ENCODE data around the gene HOXD13.

HOXD13 gene

GRCh38 chr2:176104316-176105077 is 12.0 kb downstream of the HOXD13 start (continued):
- TF ChIP-seq, protein P1, sequence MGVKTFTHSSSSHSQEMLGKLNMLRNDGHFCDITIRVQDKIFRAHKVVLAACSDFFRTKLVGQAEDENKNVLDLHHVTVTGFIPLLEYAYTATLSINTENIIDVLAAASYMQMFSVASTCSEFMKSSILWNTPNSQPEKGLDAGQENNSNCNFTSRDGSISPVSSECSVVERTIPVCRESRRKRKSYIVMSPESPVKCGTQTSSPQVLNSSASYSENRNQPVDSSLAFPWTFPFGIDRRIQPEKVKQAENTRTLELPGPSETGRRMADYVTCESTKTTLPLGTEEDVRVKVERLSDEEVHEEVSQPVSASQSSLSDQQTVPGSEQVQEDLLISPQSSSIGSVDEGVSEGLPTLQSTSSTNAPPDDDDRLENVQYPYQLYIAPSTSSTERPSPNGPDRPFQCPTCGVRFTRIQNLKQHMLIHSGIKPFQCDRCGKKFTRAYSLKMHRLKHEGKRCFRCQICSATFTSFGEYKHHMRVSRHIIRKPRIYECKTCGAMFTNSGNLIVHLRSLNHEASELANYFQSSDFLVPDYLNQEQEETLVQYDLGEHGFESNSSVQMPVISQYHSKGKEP (tag by site-specific recombination; IDR thresholded peaks at IDR 0.05) = peak; percentile 52; the same call in 1 of the 2 replicates
- TF ChIP-seq ZNF248 (tag by site-specific recombination; IDR thresholded peaks at IDR 0.05) = no peak
- peak; percentile 47; the same call in 1 of the 2 replicates for TF ChIP-seq ZNF629 (tag by site-specific recombination; IDR thresholded peaks at IDR 0.05)
- no peak for TF ChIP-seq ZNF449 (tag by site-specific recombination; IDR thresholded peaks at IDR 0.05)

GRCh38 chr2:176105078-176105729 is 12.7 kb downstream of the HOXD13 start:
- H3K4me3 ChIP-seq (ENCODE audit: low read depth, low read length) = peak overlapping the region; percentile 74
- TF ChIP-seq ZNF600 (tag by site-specific recombination; IDR thresholded peaks at IDR 0.05) (no peak), ZNF571 (tag by site-specific recombination; IDR thresholded peaks at IDR 0.05) (no peak), ZNF670 (tag by site-specific recombination; IDR thresholded peaks at IDR 0.05; ENCODE audit: low read depth) (no peak), IKZF3 (tag by site-specific recombination; IDR thresholded peaks at IDR 0.05) (peak; percentile 86), ZBTB8A (tag by site-specific recombination; IDR thresholded peaks at IDR 0.05) (peak; percentile 81), ZSCAN5A (tag by site-specific recombination; IDR thresholded peaks at IDR 0.05) (no peak), KLF7 (tag by site-specific recombination; IDR thresholded peaks at IDR 0.05; ENCODE audit: borderline replicate concordance) (peak; percentile 67; the same call in 1 of the 2 replicates), BCL11A (tag by site-specific recombination; IDR thresholded peaks at IDR 0.05; ENCODE audit: low read depth) (0 out of 2 replicates have a peak, but pooled peaks have one; percentile 50), ZBTB20 (tag by site-specific recombination; IDR thresholded peaks at IDR 0.05) (peak; percentile 89), ZNF76 (tag by site-specific recombination; IDR thresholded peaks at IDR 0.05; ENCODE audit: borderline replicate concordance, low read depth) (peak; percentile 77), GLIS1 (tag by site-specific recombination; IDR thresholded peaks at IDR 0.05) (peak; percentile 90), ZNF24 (tag by site-specific recombination; IDR thresholded peaks at IDR 0.05) (no peak), ZNF335 (tag by site-specific recombination; conservative IDR thresholded peaks at IDR 0.05) (peak; percentile 18)
- TF ChIP-seq, protein P2, sequence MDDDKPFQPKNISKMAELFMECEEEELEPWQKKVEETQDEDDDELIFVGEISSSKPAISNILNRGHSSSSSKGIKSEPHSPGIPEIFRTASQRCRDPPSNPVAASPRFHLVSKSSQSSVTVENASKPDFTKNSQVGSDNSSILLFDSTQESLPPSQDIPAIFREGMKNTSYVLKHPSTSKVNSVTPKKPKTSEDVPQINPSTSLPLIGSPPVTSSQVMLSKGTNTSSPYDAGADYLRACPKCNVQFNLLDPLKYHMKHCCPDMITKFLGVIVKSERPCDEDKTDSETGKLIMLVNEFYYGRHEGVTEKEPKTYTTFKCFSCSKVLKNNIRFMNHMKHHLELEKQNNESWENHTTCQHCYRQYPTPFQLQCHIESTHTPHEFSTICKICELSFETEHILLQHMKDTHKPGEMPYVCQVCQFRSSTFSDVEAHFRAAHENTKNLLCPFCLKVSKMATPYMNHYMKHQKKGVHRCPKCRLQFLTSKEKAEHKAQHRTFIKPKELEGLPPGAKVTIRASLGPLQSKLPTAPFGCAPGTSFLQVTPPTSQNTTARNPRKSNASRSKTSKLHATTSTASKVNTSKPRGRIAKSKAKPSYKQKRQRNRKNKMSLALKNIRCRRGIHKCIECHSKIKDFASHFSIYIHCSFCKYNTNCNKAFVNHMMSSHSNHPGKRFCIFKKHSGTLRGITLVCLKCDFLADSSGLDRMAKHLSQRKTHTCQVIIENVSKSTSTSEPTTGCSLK (tag by site-specific recombination; IDR thresholded peaks at IDR 0.05) = no peak
- TF ChIP-seq, protein P3, sequence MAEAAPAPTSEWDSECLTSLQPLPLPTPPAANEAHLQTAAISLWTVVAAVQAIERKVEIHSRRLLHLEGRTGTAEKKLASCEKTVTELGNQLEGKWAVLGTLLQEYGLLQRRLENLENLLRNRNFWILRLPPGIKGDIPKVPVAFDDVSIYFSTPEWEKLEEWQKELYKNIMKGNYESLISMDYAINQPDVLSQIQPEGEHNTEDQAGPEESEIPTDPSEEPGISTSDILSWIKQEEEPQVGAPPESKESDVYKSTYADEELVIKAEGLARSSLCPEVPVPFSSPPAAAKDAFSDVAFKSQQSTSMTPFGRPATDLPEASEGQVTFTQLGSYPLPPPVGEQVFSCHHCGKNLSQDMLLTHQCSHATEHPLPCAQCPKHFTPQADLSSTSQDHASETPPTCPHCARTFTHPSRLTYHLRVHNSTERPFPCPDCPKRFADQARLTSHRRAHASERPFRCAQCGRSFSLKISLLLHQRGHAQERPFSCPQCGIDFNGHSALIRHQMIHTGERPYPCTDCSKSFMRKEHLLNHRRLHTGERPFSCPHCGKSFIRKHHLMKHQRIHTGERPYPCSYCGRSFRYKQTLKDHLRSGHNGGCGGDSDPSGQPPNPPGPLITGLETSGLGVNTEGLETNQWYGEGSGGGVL (tag by site-specific recombination; IDR thresholded peaks at IDR 0.05) = peak; percentile 97
- TF ChIP-seq, protein P4, sequence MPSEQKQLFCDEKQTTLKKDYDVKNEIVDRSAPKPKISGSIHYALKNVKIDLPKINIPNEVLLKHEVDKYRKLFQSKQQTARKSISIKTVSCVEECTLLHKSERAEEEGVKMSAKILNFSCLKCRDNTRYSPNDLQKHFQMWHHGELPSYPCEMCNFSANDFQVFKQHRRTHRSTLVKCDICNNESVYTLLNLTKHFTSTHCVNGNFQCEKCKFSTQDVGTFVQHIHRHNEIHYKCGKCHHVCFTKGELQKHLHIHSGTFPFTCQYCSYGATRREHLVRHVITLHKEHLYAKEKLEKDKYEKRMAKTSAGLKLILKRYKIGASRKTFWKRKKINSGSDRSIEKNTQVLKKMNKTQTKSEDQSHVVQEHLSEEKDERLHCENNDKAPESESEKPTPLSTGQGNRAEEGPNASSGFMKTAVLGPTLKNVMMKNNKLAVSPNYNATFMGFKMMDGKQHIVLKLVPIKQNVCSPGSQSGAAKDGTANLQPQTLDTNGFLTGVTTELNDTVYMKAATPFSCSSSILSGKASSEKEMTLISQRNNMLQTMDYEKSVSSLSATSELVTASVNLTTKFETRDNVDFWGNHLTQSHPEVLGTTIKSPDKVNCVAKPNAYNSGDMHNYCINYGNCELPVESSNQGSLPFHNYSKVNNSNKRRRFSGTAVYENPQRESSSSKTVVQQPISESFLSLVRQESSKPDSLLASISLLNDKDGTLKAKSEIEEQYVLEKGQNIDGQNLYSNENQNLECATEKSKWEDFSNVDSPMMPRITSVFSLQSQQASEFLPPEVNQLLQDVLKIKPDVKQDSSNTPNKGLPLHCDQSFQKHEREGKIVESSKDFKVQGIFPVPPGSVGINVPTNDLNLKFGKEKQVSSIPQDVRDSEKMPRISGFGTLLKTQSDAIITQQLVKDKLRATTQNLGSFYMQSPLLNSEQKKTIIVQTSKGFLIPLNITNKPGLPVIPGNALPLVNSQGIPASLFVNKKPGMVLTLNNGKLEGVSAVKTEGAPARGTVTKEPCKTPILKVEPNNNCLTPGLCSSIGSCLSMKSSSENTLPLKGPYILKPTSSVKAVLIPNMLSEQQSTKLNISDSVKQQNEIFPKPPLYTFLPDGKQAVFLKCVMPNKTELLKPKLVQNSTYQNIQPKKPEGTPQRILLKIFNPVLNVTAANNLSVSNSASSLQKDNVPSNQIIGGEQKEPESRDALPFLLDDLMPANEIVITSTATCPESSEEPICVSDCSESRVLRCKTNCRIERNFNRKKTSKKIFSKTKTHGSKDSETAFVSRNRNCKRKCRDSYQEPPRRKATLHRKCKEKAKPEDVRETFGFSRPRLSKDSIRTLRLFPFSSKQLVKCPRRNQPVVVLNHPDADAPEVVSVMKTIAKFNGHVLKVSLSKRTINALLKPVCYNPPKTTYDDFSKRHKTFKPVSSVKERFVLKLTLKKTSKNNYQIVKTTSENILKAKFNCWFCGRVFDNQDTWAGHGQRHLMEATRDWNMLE (tag by site-specific recombination; conservative IDR thresholded peaks at IDR 0.05; ENCODE audit: low read depth) = no peak

More at GRCh38 chr2:176105078-176105729, 12.7 kb downstream of the HOXD13 start:
- Histone ChIP-seq H3K36me3 (ENCODE audit: control insufficient read depth in 2 of 2, insufficient read depth in 1 of 2, low read length in 2 of 2) (peaks cover 0 to 15% of the 10 kb centered on the region in 2 experiments; a peak in 2 of 3 replicates), H3K9me3 (ENCODE audit: control insufficient read depth, insufficient read depth, low read depth, low read length) (no peaks in the 10 kb centered on the region), H3K4me1 (ENCODE audit: control insufficient read depth, insufficient read depth, low read length) (peaks cover 6% of the 10 kb centered on the region), H3K27ac (ENCODE audit: extremely low read depth, low read depth, low read length) (peak overlapping the region; percentile 100)
- POLR2A ChIA-PET = interaction anchor here (0.6 to 4.2 kb wide), 10 partner anchors 10 to 742 kb away, joined by 3 to 75 read pairs (median 4); partner anchors contain the start of genes HOXD13, HOXD8 and LNPK
- CTCF ChIA-PET = interaction anchor here (0.7 to 1.0 kb wide), 3 partner anchors 16 to 22 kb away, joined by 4 read pairs; no protein-coding TSS in a partner anchor
